OCI-LY1 (cell line): Measurements from ENCODE around the gene FXYD6.

Experiments
- EZH2 ChIP-seq: fragments of 200-600 bp; sonication (generic), shearing (Covaris generic); IDR thresholded peaks from 2 replicates; pipeline ENCODE4 v1.8.0; 2017; ENCODE audit warnings: borderline replicate concordance, mixed run types, mild to moderate bottlenecking, antibody characterized with exemption, low read length, moderate library complexity, mixed read lengths
- TF ChIP-seq, protein P1 (sequence below): fragments of 200-600 bp; sonication (generic), shearing (Covaris generic); IDR thresholded peaks from 2 replicates; pipeline ENCODE4 v1.5.1; 2017; ENCODE audit warnings: mild to moderate bottlenecking, antibody characterized with exemption, low read length, moderate library complexity, mixed read lengths

- TF ChIP-seq, protein P1, sequence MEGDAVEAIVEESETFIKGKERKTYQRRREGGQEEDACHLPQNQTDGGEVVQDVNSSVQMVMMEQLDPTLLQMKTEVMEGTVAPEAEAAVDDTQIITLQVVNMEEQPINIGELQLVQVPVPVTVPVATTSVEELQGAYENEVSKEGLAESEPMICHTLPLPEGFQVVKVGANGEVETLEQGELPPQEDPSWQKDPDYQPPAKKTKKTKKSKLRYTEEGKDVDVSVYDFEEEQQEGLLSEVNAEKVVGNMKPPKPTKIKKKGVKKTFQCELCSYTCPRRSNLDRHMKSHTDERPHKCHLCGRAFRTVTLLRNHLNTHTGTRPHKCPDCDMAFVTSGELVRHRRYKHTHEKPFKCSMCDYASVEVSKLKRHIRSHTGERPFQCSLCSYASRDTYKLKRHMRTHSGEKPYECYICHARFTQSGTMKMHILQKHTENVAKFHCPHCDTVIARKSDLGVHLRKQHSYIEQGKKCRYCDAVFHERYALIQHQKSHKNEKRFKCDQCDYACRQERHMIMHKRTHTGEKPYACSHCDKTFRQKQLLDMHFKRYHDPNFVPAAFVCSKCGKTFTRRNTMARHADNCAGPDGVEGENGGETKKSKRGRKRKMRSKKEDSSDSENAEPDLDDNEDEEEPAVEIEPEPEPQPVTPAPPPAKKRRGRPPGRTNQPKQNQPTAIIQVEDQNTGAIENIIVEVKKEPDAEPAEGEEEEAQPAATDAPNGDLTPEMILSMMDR = no peak
- TF ChIP-seq EZH2 = no peak
These were observed 29.1 kb upstream of the FXYD6 start for GRCh38 chr11:117905524-117905923.
